ENCODE measurements around the gene DLG5. TPM values are rescaled to one million over a fixed set of nuclear protein-coding genes. Genes with fewer than 3 reads are reported as not detected.

The DLG5 gene
- total RNA-seq, 2 experiments from 2014 or later: 3.0 to 4.8 TPM

GRCh38 chr10:77855404-77856155 is 71.0 kb downstream of the DLG5 start:
- Mint-ChIP-seq H3K27ac (no peak overlapping the region), H3K4me3 (no peak overlapping the region), H3K36me3 (no peaks in the 10 kb centered on the region), H3K27me3 (no peaks in the 10 kb centered on the region), H3K4me1 (no peaks in the 10 kb centered on the region), H3K9me3 (ENCODE audit: low read depth) (no peaks in the 10 kb centered on the region)
- ATAC-seq (no peak), DNase-seq (no peak)
- CTCF ChIA-PET: interaction anchor here (1.8 kb wide), 1 partner anchor 9 kb away, joined by 6 read pairs; no protein-coding TSS in a partner anchor

GRCh38 chr10:77854115-77854514 is 72.4 kb downstream of the DLG5 start:
- Mint-ChIP-seq H3K4me3 (no peak overlapping the region), H3K36me3 (no peaks in the 10 kb centered on the region), H3K9me3 (ENCODE audit: low read depth) (no peaks in the 10 kb centered on the region), H3K27ac (no peak overlapping the region), H3K27me3 (no peaks in the 10 kb centered on the region), H3K4me1 (no peaks in the 10 kb centered on the region)
- CTCF ChIA-PET: no interaction called here
- no peak for DNase-seq
- no peak for ATAC-seq

DNA sequence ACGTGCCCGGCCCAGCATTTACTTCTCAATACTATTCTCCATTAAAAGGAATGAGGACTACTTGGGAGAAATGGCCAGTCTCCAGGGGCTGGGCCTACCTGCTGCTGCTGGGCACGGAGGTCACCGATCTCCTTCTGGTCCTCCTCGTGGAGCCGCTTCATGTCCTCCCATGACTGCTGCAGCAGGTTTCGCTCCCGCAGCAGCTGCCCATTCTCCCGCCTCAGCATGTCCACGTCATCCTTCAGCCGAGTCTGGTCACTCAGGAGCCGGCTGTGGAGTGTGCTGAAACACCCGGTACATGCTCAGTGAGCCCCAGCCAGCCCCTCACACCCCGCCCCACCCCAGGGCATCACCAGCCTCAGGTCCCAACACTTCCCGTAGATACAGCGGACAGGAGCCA is 73.3 kb downstream of the DLG5 start:
- no peak for DNase-seq
- no peak for ATAC-seq
- Mint-ChIP-seq H3K27me3 (no peaks in the 10 kb centered on the region), H3K4me3 (no peak overlapping the region), H3K4me1 (no peaks in the 10 kb centered on the region), H3K9me3 (ENCODE audit: low read depth) (no peaks in the 10 kb centered on the region), H3K36me3 (no peaks in the 10 kb centered on the region), H3K27ac (no peak overlapping the region)
- CTCF ChIA-PET: no interaction called here

- Mint-ChIP-seq H3K27me3 (no peaks in the 10 kb centered on the region), H3K9me3 (ENCODE audit: low read depth) (no peaks in the 10 kb centered on the region), H3K4me1 (no peaks in the 10 kb centered on the region), H3K27ac (no peak overlapping the region), H3K36me3 (no peaks in the 10 kb centered on the region), H3K4me3 (no peak overlapping the region)
- DNase-seq: no peak
- CTCF ChIA-PET: no interaction called here
- ATAC-seq: no peak
Observed at GRCh38 chr10:77850620-77851231, 75.8 kb downstream of the DLG5 start.

- H3K4me3 Mint-ChIP-seq: no peak overlapping the region
- H3K27me3 Mint-ChIP-seq: no peaks in the 10 kb centered on the region
- no peak overlapping the region for H3K27ac Mint-ChIP-seq
- no peaks in the 10 kb centered on the region for H3K4me1 Mint-ChIP-seq
- no peak for DNase-seq
- no peaks in the 10 kb centered on the region for H3K9me3 Mint-ChIP-seq (ENCODE audit: low read depth)
- ATAC-seq: no peak
- CTCF ChIA-PET: no interaction called here
- H3K36me3 Mint-ChIP-seq: no peaks in the 10 kb centered on the region
Observed at GRCh38 chr10:77849039-77849664, 77.4 kb downstream of the DLG5 start.

- ATAC-seq (peak; percentile 85), DNase-seq (peak; percentile 69)
- Mint-ChIP-seq H3K4me3 (no peak overlapping the region), H3K27ac (no peak overlapping the region), H3K4me1 (no peaks in the 10 kb centered on the region), H3K9me3 (ENCODE audit: low read depth) (no peaks in the 10 kb centered on the region), H3K36me3 (no peaks in the 10 kb centered on the region), H3K27me3 (no peaks in the 10 kb centered on the region)
- CTCF ChIA-PET: interaction anchor here (0.7 to 2.0 kb wide), 14 partner anchors 9 to 144 kb away, joined by 3 to 8 read pairs (median 4); no protein-coding TSS in a partner anchor
Observed at GRCh38 chr10:77846718-77847311, 79.7 kb downstream of the DLG5 start.

DNA sequence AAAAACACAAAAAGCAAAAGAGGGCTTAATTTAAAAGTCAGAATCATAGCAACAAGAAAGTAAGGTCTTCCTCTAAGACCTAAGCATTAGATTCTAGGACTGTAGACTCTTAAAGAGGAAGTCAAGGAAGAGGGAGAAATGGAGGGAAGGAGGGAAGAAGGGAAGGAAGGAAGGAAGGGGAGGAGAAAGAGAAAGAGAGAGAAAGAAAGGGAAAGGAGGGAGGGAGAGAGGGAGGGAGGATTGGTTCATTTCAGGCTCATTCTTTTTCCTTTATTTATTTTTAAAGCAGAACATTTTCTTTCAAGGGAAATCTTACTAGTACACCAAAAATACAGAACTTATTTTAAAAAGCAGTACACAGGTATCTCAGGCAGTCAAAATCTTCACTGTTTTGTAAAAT is 81.1 kb downstream of the DLG5 start:
- DNase-seq: no peak
- H3K36me3 Mint-ChIP-seq: no peaks in the 10 kb centered on the region
- no peak for ATAC-seq
- CTCF ChIA-PET: interaction anchor here (0.7 to 1.2 kb wide), 2 partner anchors 134 to 572 kb away, joined by 3 to 4 read pairs; no protein-coding TSS in a partner anchor
- H3K27ac Mint-ChIP-seq: no peak overlapping the region
- H3K27me3 Mint-ChIP-seq: no peaks in the 10 kb centered on the region
- no peak overlapping the region for H3K4me3 Mint-ChIP-seq
- H3K4me1 Mint-ChIP-seq: no peaks in the 10 kb centered on the region
- H3K9me3 Mint-ChIP-seq (ENCODE audit: low read depth): no peaks in the 10 kb centered on the region

DNA sequence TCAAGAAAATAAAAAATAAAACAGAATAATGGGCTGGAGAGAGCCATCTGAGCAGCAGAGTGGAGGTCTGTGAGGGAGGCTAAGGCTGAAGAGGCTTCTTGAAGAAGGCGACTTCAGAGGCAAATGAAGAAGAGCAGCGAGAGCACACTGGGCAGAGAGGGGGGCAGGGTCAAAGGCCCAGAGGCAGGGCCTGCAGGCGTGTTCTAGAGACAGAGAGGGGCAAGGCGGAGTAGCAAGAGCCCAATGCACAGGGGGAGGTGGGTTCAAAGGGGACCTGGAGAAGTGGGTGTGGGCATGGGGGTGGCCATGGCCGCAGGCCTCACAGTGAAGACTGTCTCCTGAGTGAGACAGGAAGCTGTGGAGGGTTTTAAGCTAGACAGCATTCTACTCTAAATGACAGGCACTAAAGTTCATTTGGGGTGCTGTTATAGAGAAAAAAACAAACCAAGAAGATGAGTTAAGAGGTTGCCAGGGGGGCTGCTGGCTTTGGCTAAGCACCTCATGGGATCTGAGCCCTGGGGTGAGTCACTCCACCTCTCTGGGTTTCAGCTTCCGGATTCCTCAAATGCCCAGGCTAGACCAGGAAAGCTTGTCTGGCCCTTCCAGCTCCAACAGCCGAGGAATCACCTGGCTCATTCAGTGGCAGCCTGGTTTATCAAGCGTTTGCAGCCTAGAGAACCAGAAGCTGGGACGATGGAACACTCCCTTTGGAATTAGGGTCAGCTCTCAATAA is 81.7 kb downstream of the DLG5 start:
- DNase-seq (no peak), ATAC-seq (no peak)
- no peak overlapping the region for H3K4me3 Mint-ChIP-seq
- CTCF ChIA-PET: interaction anchor here (0.7 to 1.2 kb wide), 2 partner anchors 133 to 571 kb away, joined by 3 to 4 read pairs; no protein-coding TSS in a partner anchor
- H3K36me3 Mint-ChIP-seq: no peaks in the 10 kb centered on the region
- H3K27me3 Mint-ChIP-seq: no peaks in the 10 kb centered on the region
- no peaks in the 10 kb centered on the region for H3K4me1 Mint-ChIP-seq
- H3K9me3 Mint-ChIP-seq (ENCODE audit: low read depth): no peaks in the 10 kb centered on the region
- H3K27ac Mint-ChIP-seq: no peak overlapping the region

GRCh38 chr10:77844177-77844576 is 82.4 kb downstream of the DLG5 start:
- Mint-ChIP-seq H3K27ac (no peak overlapping the region), H3K4me3 (no peak overlapping the region), H3K4me1 (no peaks in the 10 kb centered on the region), H3K36me3 (no peaks in the 10 kb centered on the region), H3K27me3 (no peaks in the 10 kb centered on the region), H3K9me3 (ENCODE audit: low read depth) (no peaks in the 10 kb centered on the region)
- ATAC-seq: no peak
- DNase-seq: no peak
- CTCF ChIA-PET: no interaction called here

GRCh38 chr10:77843264-77843663 is 83.3 kb downstream of the DLG5 start:
- ATAC-seq (no peak), DNase-seq (no peak)
- Mint-ChIP-seq H3K9me3 (ENCODE audit: low read depth) (no peaks in the 10 kb centered on the region), H3K36me3 (no peaks in the 10 kb centered on the region), H3K27ac (no peak overlapping the region), H3K4me3 (no peak overlapping the region), H3K27me3 (no peaks in the 10 kb centered on the region), H3K4me1 (no peaks in the 10 kb centered on the region)
- CTCF ChIA-PET: no interaction called here

DNA sequence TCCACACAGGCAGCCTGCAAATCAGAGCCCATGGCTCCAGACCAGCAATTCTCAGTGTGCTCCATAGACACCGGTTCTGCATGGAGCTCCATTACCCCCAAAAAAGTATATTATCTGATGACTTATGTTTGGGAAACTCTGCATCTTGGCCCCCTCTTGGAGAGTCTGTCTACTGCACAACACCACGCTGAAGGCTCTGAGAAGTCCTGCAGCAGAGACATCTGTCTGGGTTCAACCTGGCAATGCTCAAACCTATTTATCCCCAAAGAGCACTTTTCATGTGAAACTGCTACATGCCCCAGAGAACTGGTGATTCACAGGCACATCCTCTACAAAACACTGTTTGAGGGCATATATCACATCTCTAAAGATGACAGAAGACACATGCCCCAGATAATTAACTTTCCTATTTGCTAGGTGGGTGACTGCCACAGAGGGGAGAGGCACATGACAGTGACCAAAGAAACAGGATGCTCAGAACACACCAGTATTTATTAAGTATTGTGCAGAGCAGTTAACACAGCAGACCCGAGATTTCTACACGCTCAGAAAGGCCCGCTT is 83.8 kb downstream of the DLG5 start:
- Mint-ChIP-seq H3K9me3 (ENCODE audit: low read depth) (no peaks in the 10 kb centered on the region), H3K4me3 (no peak overlapping the region), H3K4me1 (no peaks in the 10 kb centered on the region), H3K36me3 (no peaks in the 10 kb centered on the region), H3K27me3 (no peaks in the 10 kb centered on the region), H3K27ac (no peak overlapping the region)
- DNase-seq (no peak), ATAC-seq (no peak)
- CTCF ChIA-PET: no interaction called here

DNA sequence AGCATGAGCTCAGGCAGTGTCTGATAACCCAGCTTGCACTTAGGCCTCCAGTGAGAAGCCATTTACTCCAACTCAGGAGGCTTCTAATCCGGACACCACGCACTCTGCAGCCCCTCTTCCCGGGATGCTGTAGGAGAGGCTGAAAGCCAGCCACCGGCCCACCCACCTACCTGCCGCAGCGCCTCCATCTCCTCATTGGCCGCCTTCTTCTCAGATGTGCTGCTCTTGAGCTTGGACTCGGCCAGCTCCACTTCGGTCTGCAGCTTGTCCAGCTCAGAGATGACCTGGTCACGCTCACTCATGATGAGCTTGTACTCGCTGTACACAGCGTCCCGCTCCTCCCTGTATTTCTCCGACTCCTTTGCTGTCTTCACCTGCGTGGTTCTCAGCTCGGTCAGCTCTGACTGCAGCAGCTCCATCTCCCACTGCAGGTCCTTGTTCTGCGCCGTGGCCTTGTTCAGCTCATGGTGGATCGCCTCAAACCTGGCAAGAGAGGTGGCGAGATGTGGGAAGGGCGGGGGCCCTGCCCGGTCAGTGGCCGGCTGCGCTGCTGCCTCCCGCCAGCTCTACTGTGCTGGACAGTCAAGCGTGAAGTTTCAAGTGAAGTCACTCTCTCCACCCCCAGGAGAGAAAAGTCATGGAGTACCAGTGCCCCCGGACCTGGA is 84.7 kb downstream of the DLG5 start:
- CTCF ChIA-PET: no interaction called here
- Mint-ChIP-seq H3K4me1 (peaks cover 6% of the 10 kb centered on the region), H3K9me3 (ENCODE audit: low read depth) (no peaks in the 10 kb centered on the region), H3K4me3 (no peak overlapping the region), H3K36me3 (no peaks in the 10 kb centered on the region), H3K27me3 (no peaks in the 10 kb centered on the region), H3K27ac (no peak overlapping the region)
- DNase-seq (no peak), ATAC-seq (no peak)

Data from activated CD8-positive, alpha-beta memory T cell treated with anti-CD3 and anti-CD28 coated beads, Interleukin-2, amount 10 ng/mL, durations not matched to agents 7 days and 5 days (primary cell).